GM12872 (cell line): Measurements from ENCODE around the gene ST8SIA4.

Source experiments
- TF ChIP-seq, protein P1 (sequence below): IDR thresholded peaks from 3 replicates; pipeline ENCODE4 v1.5.1; 2011; ENCODE audit warnings: low read depth, mild to moderate bottlenecking, low read length, moderate library complexity; ENCODE audit not compliant: insufficient read depth

Gene ST8SIA4

GRCh38 chr5:100777680-100778300 lies 125.3 kb downstream of the ST8SIA4 start:
- TF ChIP-seq, protein P1, sequence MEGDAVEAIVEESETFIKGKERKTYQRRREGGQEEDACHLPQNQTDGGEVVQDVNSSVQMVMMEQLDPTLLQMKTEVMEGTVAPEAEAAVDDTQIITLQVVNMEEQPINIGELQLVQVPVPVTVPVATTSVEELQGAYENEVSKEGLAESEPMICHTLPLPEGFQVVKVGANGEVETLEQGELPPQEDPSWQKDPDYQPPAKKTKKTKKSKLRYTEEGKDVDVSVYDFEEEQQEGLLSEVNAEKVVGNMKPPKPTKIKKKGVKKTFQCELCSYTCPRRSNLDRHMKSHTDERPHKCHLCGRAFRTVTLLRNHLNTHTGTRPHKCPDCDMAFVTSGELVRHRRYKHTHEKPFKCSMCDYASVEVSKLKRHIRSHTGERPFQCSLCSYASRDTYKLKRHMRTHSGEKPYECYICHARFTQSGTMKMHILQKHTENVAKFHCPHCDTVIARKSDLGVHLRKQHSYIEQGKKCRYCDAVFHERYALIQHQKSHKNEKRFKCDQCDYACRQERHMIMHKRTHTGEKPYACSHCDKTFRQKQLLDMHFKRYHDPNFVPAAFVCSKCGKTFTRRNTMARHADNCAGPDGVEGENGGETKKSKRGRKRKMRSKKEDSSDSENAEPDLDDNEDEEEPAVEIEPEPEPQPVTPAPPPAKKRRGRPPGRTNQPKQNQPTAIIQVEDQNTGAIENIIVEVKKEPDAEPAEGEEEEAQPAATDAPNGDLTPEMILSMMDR = no peak

GRCh38 chr5:100775533-100775855 lies 127.6 kb downstream of the ST8SIA4 start:
- TF ChIP-seq, protein P1 = no peak

GRCh38 chr5:100772548-100772947 lies 130.5 kb downstream of the ST8SIA4 start:
- TF ChIP-seq, protein P1 = no peak

DNA sequence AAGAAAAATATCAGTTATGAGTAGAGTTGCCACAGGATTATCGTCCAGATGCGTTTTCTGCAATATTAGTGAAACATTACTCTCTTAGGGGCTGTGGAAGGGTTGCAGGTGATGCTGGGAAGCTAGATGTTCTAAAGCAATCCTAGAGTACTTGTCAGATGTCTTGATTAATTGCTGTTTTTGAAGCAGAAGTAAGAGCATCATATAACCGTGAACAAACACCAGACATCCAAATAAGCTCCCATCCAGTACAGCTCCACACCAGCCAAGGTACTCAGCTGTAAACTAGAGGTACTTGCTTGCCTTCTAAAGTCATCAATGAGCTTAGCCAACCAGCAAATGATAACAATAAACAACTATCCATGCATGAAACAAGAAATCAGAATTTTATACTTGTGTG lies 131.1 kb downstream of the ST8SIA4 start:
- TF ChIP-seq, protein P1 = no peak

- TF ChIP-seq, protein P1 = no peak
These were observed 131.9 kb downstream of the ST8SIA4 start for GRCh38 chr5:100771181-100771580.

DNA sequence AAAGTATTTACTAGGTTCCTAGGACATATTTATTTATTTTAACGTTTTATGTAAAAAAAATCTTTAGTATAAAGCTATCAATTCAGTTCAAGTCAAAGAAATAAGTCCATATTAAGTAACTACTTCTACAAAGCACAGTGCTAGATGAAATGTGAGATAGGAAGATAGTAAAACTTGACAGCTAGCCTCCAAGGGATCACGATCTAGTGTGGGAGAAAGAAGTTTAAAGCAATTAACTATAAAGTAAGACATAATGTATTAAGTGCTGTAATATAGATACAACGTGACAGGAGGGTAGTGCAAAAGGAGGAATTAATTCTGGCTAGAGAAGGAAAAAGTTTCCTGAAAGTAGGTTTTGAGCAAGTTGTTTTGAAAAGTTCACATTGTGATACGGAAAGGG lies 134.9 kb downstream of the ST8SIA4 start:
- TF ChIP-seq, protein P1 = no peak

GRCh38 chr5:100762995-100763394 lies 140.1 kb downstream of the ST8SIA4 start:
- TF ChIP-seq, protein P1 = no peak

- TF ChIP-seq, protein P1 = no peak
These were observed 141.0 kb downstream of the ST8SIA4 start for GRCh38 chr5:100762108-100762507.
